Activated T-helper 17 cell treated with anti-CD3 and anti-CD28 coated beads, Interleukin-2, amount 50 U/mL, for 72 hours (primary cell): Measurements from ENCODE around the gene PYGB. TPM values are rescaled to one million over a fixed set of nuclear protein-coding genes. Genes with fewer than 3 reads are reported as not detected.

Source experiments
- ATAC-seq: fragments of 150-1000 bp; cut with Tn5 transposase; replicated peaks from 2 replicates; pipeline ENCODE4 v1.10.0; 2021; ENCODE audit warnings: mild to moderate bottlenecking, moderate library complexity
- H3K27ac Mint-ChIP-seq: one replicate; pipeline ENCODE4 v1.8.0; 2022; ENCODE audit warnings: mixed read lengths
- H3K27me3 Mint-ChIP-seq: one replicate; pipeline ENCODE4 v1.8.0; 2022; ENCODE audit warnings: mixed read lengths
- H3K36me3 Mint-ChIP-seq: one replicate; pipeline ENCODE4 v1.8.0; 2022; ENCODE audit warnings: low read depth, mild to moderate bottlenecking, mixed read lengths
- H3K4me1 Mint-ChIP-seq: one replicate; pipeline ENCODE4 v1.8.0; 2022; ENCODE audit warnings: mixed read lengths
- H3K4me3 Mint-ChIP-seq: one replicate; pipeline ENCODE4 v1.8.0; 2022; ENCODE audit warnings: mild to moderate bottlenecking, mixed read lengths
- H3K9me3 Mint-ChIP-seq: one replicate; pipeline ENCODE4 v1.8.0; 2022; ENCODE audit warnings: mixed read lengths
- total RNA-seq, 2 donors: library from RNA; stranded (reverse); gene quantifications; one replicate each; pipeline ENCODE4 v1.2.3, GENCODE V29; 2022

The PYGB gene
- total RNA-seq, 2 donors from 2014 or later: 15.4 to 27.0 TPM

DNA sequence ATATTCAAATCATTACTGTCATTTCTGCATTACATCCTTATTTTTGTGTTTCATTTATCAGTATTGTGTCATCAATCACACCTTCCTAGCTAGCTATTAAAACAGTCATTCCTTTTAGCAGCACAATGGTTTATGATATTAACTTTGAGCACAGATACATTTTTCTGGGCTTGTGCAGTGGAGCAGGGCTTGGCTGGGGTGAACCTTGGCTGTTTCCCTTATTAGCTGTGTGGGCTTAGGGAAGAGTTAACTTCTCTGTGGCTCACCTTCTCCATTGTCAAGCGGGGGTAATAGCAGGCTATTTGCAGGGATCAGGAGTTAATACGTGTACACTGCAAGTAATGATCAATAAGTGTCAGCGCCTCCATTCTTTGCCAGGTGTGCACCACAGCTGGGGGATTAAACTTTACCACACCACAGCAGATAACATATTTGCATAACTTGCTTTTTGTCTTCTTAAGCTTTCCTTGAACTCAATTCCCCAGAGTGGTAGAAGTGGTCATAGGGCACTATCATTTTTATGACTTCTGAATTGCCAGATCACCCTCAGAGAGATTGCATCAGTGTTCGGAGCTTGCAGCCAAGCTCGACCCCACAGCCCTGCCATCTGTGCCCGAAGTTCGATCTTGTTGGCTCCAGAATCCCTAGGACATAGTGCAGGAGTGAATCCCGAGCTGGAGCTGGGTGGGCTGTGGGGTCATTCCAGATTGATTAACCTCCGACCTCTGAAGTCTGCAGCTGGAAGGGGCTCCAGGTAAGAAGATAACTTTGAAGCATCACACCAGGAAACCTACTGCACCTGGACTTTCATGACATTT is 1.5 kb upstream of the PYGB start:
- Mint-ChIP-seq H3K9me3 (no peaks in the 10 kb centered on the region), H3K27ac (no peak overlapping the region), H3K4me3 (peak overlapping the region; percentile 89), H3K36me3 (no peaks in the 10 kb centered on the region), H3K27me3 (no peaks in the 10 kb centered on the region), H3K4me1 (peaks cover 16% of the 10 kb centered on the region)
- ATAC-seq: no peak

DNA sequence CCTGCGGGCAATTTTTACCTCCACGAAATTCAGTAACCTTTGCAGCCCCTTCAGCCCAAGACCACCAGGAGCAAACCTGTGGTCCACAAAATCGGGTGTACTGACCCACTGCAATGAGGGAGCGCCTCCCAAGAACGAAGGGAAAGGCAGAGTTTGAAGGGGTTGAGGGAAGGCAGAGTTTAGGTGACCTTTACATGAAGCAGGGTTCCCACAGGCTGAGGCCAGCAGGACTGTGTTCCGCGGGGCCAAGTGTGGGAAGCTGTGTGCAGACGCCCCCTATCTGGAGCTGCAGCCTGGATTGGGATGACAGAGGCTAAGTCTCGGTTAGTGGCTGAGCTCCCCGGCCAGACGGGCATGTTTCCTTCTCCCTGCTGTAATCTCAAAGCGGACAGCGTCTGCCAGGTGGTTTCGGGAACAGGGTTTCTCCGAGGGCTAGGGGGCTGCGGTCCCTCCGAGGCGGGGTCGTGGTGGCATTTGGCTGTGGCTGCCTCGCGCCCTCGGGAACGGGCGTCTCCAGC is 826 bp upstream of the PYGB start:
- Mint-ChIP-seq H3K27me3 (no peaks in the 10 kb centered on the region), H3K36me3 (no peaks in the 10 kb centered on the region), H3K4me1 (peaks cover 17% of the 10 kb centered on the region), H3K27ac (peak overlapping the region; percentile 25), H3K9me3 (no peaks in the 10 kb centered on the region), H3K4me3 (peak overlapping the region; percentile 89)
- ATAC-seq: peak; percentile 3

DNA sequence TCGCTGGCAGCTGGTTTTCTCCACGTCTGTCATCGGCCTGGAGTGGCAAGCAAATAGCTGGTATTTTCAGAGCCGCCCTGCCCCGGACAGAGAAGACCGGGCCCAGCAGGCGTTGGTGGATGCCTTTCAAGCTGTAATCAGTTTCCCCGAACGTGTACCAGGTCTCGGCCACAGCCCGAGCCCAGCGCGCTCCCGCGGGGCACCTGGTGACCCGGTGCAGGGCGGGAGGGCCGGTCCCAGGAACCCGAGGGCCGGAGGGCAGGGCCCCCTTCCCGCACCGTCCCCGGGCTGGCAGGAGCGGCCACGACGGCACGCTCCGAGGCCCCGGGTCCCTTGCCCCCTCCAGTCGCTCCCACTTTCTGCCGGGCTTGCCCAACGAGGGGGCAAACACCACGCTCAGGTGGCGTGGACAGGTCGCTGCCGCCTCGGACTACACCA is 348 bp upstream of the PYGB start:
- Mint-ChIP-seq H3K36me3 (no peaks in the 10 kb centered on the region), H3K4me3 (peak overlapping the region; percentile 89)
- ATAC-seq: peak; percentile 67

DNA sequence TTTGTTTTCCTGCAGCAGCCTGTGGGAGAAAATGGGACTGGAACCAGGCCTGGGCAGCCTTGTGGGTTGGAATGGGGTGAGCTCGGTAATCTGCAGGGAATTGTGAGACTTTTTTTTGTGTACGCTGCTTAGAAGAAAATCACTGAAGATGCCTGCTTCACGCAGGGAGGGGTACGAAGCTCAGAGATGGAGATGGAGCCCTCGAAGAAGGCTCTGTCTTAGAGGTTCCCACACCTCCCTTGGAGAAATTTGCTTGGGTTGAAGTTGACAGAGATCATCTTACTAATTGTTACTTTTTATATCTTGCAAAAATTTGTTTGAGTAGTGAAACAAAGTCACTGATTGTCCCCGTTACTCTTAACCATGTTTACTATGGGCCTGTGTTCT is 894 bp downstream of the PYGB start:
- Mint-ChIP-seq H3K27me3 (no peaks in the 10 kb centered on the region), H3K36me3 (no peaks in the 10 kb centered on the region), H3K4me1 (peaks cover 17% of the 10 kb centered on the region), H3K27ac (peak overlapping the region; percentile 66), H3K4me3 (peak overlapping the region; percentile 89), H3K9me3 (no peaks in the 10 kb centered on the region)
- ATAC-seq: no peak

More for the DNA sequence above, 348 bp upstream of the PYGB start:
- Mint-ChIP-seq H3K27ac (peak overlapping the region; percentile 59), H3K9me3 (no peaks in the 10 kb centered on the region), H3K4me1 (peaks cover 17% of the 10 kb centered on the region), H3K27me3 (no peaks in the 10 kb centered on the region)

GRCh38 chr20:25249198-25249931 is 1.5 kb downstream of the PYGB start:
- no peaks in the 10 kb centered on the region for H3K9me3 Mint-ChIP-seq
- H3K27ac Mint-ChIP-seq: peak overlapping the region; percentile 66
- no peak for ATAC-seq
- H3K36me3 Mint-ChIP-seq: no peaks in the 10 kb centered on the region
- no peaks in the 10 kb centered on the region for H3K27me3 Mint-ChIP-seq
- peaks cover 17% of the 10 kb centered on the region for H3K4me1 Mint-ChIP-seq
- H3K4me3 Mint-ChIP-seq: peak overlapping the region; percentile 89

DNA sequence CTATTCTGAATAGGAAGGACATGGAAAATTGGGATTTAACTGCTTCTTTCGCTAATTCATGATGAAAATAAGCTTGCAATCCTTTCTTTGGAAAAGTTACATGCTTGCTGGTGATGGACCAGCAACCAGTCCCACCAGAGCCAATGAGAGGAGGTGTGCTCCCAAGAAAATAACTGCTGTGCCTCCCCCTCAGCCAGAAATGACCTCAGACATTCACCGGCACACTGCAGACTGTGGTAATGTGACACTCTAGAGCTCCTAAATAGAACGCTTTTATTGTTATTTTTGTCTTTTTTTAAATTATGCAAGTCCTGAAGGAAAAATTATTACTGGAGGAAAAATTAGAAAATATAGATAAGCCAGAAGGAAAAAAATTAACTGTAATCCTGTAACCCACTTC is 2.6 kb downstream of the PYGB start:
- no peak for ATAC-seq
- Mint-ChIP-seq H3K4me3 (no peak overlapping the region), H3K4me1 (peaks cover 13% of the 10 kb centered on the region), H3K36me3 (no peaks in the 10 kb centered on the region), H3K9me3 (no peaks in the 10 kb centered on the region), H3K27me3 (no peaks in the 10 kb centered on the region), H3K27ac (no peak overlapping the region)

- no peak for ATAC-seq
- no peaks in the 10 kb centered on the region for H3K36me3 Mint-ChIP-seq
- no peak overlapping the region for H3K4me3 Mint-ChIP-seq
- peaks cover 12% of the 10 kb centered on the region for H3K4me1 Mint-ChIP-seq
- H3K27me3 Mint-ChIP-seq: no peaks in the 10 kb centered on the region
- H3K27ac Mint-ChIP-seq: no peak overlapping the region
- H3K9me3 Mint-ChIP-seq: no peaks in the 10 kb centered on the region
These were observed 3.1 kb downstream of the PYGB start for GRCh38 chr20:25251019-25251418.

- Mint-ChIP-seq H3K4me1 (peaks cover 12% of the 10 kb centered on the region), H3K36me3 (no peaks in the 10 kb centered on the region), H3K27ac (no peak overlapping the region)
These were observed 3.7 kb downstream of the PYGB start for GRCh38 chr20:25251558-25251957.

DNA sequence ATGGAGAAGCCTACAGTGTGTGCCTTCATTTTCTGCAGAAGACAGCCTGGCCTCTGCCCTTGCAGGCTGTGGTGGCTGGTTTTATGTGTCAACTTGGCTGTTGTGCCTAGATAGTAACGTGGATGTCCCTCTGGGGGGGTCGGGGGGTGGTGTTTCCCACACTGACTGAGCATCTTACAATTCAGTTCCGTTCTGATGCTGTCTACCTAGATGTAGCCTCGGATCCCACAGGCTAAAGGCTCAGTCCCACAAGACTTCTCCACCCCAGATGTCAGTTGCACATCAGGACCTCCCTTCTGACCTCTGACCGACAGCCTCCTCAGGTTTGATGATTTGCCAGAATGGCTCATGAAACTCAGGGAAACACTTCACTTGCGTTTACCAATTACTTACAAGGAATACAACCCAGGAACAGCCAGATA is 4.4 kb downstream of the PYGB start:
- Mint-ChIP-seq H3K4me1 (peaks cover 12% of the 10 kb centered on the region), H3K9me3 (no peaks in the 10 kb centered on the region), H3K36me3 (no peaks in the 10 kb centered on the region), H3K27ac (no peak overlapping the region), H3K4me3 (no peak overlapping the region), H3K27me3 (no peaks in the 10 kb centered on the region)
- ATAC-seq: no peak

More at GRCh38 chr20:25251558-25251957, 3.7 kb downstream of the PYGB start:
- H3K27me3 Mint-ChIP-seq: no peaks in the 10 kb centered on the region
- H3K4me3 Mint-ChIP-seq: no peak overlapping the region
- no peaks in the 10 kb centered on the region for H3K9me3 Mint-ChIP-seq
- no peak for ATAC-seq

DNA sequence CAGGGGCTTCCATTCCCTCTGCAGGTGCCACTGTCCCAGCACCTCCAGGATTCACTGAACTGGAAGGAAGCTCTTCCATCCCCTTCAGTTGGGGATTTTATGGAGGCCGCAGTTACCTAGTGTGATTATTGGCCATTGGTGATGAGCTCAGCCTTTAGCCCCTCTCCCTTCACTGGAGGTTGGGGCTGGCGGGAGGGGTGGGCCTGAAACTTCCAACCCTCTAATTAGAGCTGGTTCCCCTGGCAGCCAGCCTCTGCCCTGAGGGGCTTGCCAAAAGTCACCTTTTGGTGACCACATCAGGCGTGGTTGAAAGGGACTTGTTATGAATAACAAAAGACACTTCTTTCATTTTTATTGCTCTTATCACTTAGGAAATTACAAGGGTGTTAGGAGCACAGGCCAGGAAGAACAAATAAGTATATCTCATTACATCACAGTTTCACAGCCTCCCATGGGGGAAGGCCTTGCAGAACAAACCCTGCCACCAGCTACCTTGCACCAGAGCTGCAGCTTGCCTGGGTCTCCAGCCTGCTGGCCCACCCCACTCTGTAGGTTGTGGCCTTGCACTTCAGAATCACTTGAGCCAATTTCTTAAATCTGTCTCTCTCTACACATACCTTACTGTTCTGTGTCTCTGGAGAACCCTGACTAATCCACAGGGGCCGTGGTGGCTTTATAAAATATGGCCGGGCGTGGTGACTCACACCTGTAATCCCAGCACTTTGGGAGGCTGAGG is 5.0 kb downstream of the PYGB start:
- Mint-ChIP-seq H3K4me1 (peaks cover 12% of the 10 kb centered on the region), H3K27me3 (no peaks in the 10 kb centered on the region), H3K9me3 (no peaks in the 10 kb centered on the region), H3K27ac (no peak overlapping the region), H3K4me3 (no peak overlapping the region), H3K36me3 (no peaks in the 10 kb centered on the region)
- no peak for ATAC-seq

GRCh38 chr20:25253606-25254275 is 5.9 kb downstream of the PYGB start:
- H3K4me3 Mint-ChIP-seq: no peak overlapping the region
- H3K27ac Mint-ChIP-seq: no peak overlapping the region
- peaks cover 12% of the 10 kb centered on the region for H3K4me1 Mint-ChIP-seq
- H3K36me3 Mint-ChIP-seq: peaks cover 3% of the 10 kb centered on the region
- H3K27me3 Mint-ChIP-seq: no peaks in the 10 kb centered on the region
- H3K9me3 Mint-ChIP-seq: no peaks in the 10 kb centered on the region
- no peak for ATAC-seq

- Mint-ChIP-seq H3K4me1 (peaks cover 7% of the 10 kb centered on the region), H3K9me3 (no peaks in the 10 kb centered on the region), H3K4me3 (no peak overlapping the region), H3K27me3 (no peaks in the 10 kb centered on the region), H3K36me3 (peaks cover 11% of the 10 kb centered on the region), H3K27ac (no peak overlapping the region)
- no peak for ATAC-seq
These were observed 6.7 kb downstream of the PYGB start for GRCh38 chr20:25254571-25254970.

DNA sequence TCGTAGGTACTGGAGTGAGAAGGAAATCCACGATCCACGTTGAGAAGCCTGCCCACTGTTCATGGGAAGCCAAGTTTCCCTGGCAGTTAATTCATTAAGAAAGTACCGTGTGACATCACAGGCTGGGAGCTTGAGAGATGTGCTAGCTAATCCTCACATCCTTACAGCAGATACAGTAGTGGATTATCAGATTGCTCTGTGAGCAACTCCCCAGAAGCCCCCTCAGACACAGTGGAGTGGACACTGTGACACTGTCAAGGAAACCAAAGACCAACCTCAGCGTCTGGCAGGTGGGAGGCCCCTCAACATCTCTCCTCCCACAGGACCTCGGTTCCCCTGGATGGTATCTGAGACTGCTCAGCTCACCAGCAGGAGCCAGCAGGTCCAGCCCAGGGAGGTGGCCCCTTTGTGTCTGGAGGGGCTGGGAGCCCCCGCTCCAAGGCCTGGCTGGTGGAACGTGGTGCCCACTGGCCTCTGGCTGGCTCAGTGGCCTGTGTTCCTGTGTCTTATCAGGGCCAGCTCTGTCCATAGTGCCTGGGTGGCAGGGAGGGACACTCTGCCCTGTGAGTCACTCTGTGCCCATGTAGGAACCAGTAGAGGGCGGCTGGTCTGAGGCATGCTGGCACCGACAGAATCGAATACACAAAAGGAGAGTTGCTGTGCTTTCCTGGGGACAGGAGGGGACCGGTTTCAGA is 7.2 kb downstream of the PYGB start:
- no peak for ATAC-seq
- Mint-ChIP-seq H3K4me3 (no peak overlapping the region), H3K27me3 (no peaks in the 10 kb centered on the region), H3K4me1 (peaks cover 7% of the 10 kb centered on the region), H3K9me3 (no peaks in the 10 kb centered on the region), H3K27ac (no peak overlapping the region), H3K36me3 (peaks cover 17% of the 10 kb centered on the region)
